Fibroblast of the aortic adventitia (primary cell): Measurements from ENCODE around the gene ZBED2. TPM values are rescaled to one million over a fixed set of nuclear protein-coding genes. Genes with fewer than 3 reads are reported as not detected.

ENCODE experiments used
- DNase-seq: peaks from one replicate; pipeline ENCODE4 v3.0.0-alpha.2; 2010; ENCODE audit warnings: low read depth
- H3K4me3 ChIP-seq: 2 replicates; pipeline ENCODE4 v1.5.1; 2011; ENCODE audit warnings: low read depth, mild to moderate bottlenecking, control low read depth, low read length, moderate library complexity
- total RNA-seq: library from RNA; depleted of rRNA; stranded (reverse); fragments of >200 nt; gene quantifications from 2 replicates; pipeline ENCODE4 v1.2.3, GENCODE V29; 2012; ENCODE audit warnings: low replicate concordance
- TF ChIP-seq, protein P1 (sequence below): IDR thresholded peaks from 2 replicates; pipeline ENCODE4 v1.5.1; 2011; ENCODE audit warnings: mild to moderate bottlenecking, low read length, control low read depth, inconsistent platforms; ENCODE audit not compliant: insufficient read depth

ZBED2 gene
- total RNA-seq, 1 donor, result 0.09 TPM

DNA sequence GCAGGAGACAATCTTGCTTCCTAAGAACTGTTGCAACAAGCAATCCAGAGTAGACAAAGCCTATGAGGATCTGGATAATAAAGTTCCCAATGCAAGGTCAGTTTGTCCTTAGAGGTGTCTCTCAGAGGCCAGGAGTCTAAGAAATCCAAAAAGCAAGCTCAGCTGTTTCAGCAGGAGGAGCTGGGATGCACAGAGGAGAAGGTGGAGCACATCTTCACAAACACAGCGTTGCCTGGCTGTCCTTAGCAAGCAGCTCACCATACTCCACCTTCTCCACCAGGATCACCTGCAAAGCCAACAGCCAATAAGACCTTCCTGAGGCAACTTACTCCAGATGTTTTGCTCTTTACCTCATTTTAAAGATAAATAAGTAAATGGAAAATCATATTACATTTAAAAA is 365 bp downstream of the ZBED2 start:
- H3K4me3 ChIP-seq, result no peak overlapping the region
- no peak for DNase-seq
- TF ChIP-seq, protein P1, sequence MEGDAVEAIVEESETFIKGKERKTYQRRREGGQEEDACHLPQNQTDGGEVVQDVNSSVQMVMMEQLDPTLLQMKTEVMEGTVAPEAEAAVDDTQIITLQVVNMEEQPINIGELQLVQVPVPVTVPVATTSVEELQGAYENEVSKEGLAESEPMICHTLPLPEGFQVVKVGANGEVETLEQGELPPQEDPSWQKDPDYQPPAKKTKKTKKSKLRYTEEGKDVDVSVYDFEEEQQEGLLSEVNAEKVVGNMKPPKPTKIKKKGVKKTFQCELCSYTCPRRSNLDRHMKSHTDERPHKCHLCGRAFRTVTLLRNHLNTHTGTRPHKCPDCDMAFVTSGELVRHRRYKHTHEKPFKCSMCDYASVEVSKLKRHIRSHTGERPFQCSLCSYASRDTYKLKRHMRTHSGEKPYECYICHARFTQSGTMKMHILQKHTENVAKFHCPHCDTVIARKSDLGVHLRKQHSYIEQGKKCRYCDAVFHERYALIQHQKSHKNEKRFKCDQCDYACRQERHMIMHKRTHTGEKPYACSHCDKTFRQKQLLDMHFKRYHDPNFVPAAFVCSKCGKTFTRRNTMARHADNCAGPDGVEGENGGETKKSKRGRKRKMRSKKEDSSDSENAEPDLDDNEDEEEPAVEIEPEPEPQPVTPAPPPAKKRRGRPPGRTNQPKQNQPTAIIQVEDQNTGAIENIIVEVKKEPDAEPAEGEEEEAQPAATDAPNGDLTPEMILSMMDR, result no peak

DNA sequence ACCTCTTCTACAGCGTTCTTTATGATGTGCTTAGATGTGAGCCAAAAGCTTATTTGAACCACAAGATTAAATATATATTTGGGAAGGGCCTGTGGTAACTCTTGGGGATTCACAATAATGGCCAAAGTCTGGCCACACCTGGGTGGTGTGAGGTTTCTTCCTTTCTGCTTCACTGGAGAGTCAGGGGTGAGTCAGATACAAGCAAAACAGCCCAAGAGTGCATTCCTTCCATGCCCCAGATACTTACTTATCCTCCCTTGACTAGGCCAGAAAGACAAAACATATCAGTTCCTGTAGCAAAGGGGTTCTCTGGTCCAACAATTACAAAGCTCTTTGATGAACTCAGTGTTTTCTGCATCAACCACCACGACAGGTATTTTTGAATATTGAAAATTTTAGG is 941 bp downstream of the ZBED2 start:
- H3K4me3 ChIP-seq, result no peak overlapping the region
- TF ChIP-seq, protein P1, result no peak

DNA sequence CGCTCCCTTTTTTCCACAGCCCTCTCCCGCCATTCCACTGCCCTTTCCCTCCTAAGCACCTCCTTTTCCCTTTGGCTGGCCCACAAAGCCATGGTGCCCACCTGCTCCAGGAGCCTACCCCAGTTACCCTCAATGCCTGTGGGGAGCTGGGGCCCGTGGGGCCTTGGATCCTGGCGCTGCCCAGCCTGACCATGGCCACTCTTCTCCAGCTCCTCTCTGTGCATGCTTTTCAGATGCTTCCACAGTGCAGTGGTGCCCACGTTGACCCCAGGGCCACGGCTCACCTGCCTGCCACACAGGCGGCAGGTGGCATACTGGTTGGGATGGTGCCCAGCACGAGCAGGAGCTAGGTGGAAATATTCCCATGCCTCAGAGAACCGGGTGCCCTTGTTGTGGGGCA is 1.5 kb downstream of the ZBED2 start:
- TF ChIP-seq, protein P1, result no peak
- no peak for DNase-seq
- H3K4me3 ChIP-seq, result no peak overlapping the region

More for the DNA sequence above, 941 bp downstream of the ZBED2 start:
- DNase-seq, result peak; percentile 81

DNA sequence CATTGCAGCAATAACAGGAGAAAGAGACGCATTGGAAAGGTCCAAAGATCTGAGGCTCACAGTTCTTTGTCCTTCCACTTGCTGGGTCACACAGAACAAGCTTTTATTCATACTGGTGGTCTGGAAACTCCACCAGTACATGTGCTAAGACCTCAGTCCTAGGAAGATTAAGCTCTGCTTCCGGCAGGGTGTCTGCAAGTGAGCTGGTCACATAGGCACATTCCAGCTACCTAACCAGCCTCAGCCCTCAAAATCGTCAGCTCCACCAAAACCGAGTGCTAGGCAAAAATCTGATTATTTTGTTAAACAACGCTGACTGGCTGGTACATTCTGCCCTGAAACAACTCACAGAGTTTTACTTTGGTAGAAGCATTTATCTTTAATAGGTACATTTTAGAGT is 2.2 kb downstream of the ZBED2 start:
- no peak overlapping the region for H3K4me3 ChIP-seq
- TF ChIP-seq, protein P1, result no peak
- DNase-seq, result no peak

DNA sequence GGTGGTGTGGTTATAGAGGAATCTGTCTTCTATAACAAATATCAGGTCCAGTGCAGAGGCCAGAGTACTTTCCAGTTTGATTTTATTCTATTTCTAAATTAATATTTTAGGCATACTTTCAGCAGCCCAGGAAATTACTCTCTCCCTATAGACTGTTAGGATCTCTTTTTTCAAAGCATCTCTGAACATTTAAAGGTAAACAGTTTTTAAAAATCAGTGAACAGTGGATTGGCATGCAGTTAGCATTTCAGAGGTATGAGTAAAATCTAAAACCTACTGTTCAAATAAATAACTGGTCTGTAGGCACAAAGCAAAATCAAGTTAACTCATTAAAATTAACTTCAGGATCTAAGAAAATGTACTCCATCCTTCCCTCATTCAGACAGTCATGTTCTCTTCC is 3.0 kb downstream of the ZBED2 start:
- H3K4me3 ChIP-seq, result no peak overlapping the region
- no peak for DNase-seq
- TF ChIP-seq, protein P1, result no peak

DNA sequence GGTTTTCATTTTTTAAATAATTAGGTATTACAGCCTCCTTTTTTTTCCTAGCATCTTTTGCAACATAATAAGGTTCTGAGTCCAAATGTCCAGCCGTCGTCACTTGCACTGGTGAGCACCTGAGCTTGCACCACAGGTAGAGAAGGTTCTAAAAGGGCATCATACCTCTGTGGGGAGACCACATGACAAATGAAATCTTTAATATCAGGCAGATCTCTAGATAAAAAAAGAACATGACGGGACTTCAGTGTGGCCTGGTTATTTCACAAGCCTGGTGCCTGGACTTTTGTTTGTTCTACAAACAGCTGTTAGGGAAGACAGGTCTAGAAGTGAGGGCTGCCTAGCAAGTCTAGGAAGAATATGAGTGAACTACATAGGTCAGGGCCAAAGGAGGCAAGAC is 3.6 kb downstream of the ZBED2 start:
- TF ChIP-seq, protein P1, result no peak
- H3K4me3 ChIP-seq, result no peak overlapping the region
- no peak for DNase-seq

DNA sequence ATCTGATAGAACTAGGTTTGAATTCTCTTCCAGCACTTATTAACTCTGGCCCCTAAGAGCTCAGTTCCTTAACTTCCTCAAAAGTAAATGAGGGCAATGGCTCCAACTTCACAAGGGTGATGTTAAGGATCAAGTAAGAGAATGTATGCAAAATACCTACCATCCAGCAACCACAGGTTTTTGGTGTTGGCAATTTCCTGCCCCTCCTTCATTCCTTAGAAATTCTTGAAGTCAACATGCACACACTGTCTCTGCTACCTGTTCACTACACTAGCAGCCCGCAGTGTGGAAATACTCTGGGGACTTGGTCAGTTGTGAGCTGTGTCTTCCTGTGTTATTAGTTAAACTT is 5.0 kb downstream of the ZBED2 start:
- DNase-seq, result no peak
- H3K4me3 ChIP-seq, result no peak overlapping the region
- TF ChIP-seq, protein P1, result no peak
